ENCODE data around the gene ZBTB39. TPM values are rescaled to one million over a fixed set of nuclear protein-coding genes. Genes with fewer than 3 reads are reported as not detected.

The ZBTB39 gene
- total and polyA plus RNA-seq, 2 donors (not counting 1 experiment from before 2014, with no cell fraction given) = 5.4 to 13.9 TPM

DNA sequence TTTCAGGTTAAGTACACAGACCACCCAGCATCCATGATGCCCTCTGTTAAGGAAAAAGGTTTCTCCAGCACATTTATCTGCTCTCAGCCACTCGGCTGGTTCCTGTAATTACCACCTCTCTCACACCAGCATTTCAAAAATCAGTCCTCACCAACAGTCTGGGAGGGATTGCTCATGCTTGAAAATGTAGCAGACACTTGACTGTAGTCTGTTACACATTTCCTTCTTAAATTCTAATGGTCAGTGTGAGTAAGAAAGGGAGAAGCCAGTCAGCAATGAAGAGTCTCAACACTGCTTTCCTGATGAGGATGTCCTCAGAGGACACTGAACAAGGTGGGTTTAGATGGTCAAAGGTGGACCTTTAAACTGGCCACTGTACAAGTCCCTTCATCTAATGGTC, 6.0 kb downstream of the ZBTB39 start:
- H3K27ac ChIP-seq (ENCODE audit: low read length in 2 of 2) = no peak overlapping the region
- H3K4me3 ChIP-seq (ENCODE audit: control extremely low read depth in 1 of 5, extremely low read depth in 1 of 5, insufficient read depth in 1 of 5, low read depth in 2 of 5, low read length in 4 of 5) = no peak overlapping the region
- H3K27me3 Mint-ChIP-seq = no peaks in the 10 kb centered on the region
- TF ChIP-seq, protein P1, sequence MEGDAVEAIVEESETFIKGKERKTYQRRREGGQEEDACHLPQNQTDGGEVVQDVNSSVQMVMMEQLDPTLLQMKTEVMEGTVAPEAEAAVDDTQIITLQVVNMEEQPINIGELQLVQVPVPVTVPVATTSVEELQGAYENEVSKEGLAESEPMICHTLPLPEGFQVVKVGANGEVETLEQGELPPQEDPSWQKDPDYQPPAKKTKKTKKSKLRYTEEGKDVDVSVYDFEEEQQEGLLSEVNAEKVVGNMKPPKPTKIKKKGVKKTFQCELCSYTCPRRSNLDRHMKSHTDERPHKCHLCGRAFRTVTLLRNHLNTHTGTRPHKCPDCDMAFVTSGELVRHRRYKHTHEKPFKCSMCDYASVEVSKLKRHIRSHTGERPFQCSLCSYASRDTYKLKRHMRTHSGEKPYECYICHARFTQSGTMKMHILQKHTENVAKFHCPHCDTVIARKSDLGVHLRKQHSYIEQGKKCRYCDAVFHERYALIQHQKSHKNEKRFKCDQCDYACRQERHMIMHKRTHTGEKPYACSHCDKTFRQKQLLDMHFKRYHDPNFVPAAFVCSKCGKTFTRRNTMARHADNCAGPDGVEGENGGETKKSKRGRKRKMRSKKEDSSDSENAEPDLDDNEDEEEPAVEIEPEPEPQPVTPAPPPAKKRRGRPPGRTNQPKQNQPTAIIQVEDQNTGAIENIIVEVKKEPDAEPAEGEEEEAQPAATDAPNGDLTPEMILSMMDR (IDR thresholded peaks at IDR 0.05) = no peak
- no peak for TF ChIP-seq EZH2 (IDR thresholded peaks at IDR 0.05; ENCODE audit: borderline replicate concordance, insufficient read depth, low read depth, low read length, poor library complexity, severe bottlenecking)
- ATAC-seq (ENCODE audit: low read depth) (no peak), DNase-seq (no peak)
- H3K79me2 ChIP-seq (ENCODE audit: control insufficient read depth, insufficient read depth, low read length) = peaks cover 64% of the 10 kb centered on the region
- no peaks in the 10 kb centered on the region for H3K27me3 ChIP-seq (replicated peaks in 1 of 4; ENCODE audit: control extremely low read depth in 1 of 4, control insufficient read depth in 3 of 4, insufficient read depth in 4 of 4, low read length in 3 of 4)
- no peak overlapping the region for H3K4me2 ChIP-seq (replicated peaks; ENCODE audit: low read depth, low read length, poor library complexity, severe bottlenecking)
- H2AFZ ChIP-seq (ENCODE audit: insufficient read depth, low read depth, low read length, poor library complexity, severe bottlenecking) = no peak overlapping the region
- H4K20me1 ChIP-seq (ENCODE audit: control insufficient read depth, insufficient read depth, low read length, poor library complexity, severe bottlenecking) = peaks cover 14% of the 10 kb centered on the region
- CTCF ChIA-PET = interaction anchor here (1.2 to 9.2 kb wide), 5 partner anchors 10 to 241 kb away, joined by 3 to 52 read pairs (median 9); no protein-coding TSS in a partner anchor
- POLR2A ChIA-PET = no interaction called here
- no peak overlapping the region for H3K9ac ChIP-seq (ENCODE audit: low read length)
- intact Hi-C loops (cut with micrococcal nuclease) = loop anchor here (10.0 kb wide), 1 partner anchor 366 kb away; the partner anchor contains the start of gene BAZ2A
- peak overlapping the region; percentile 47 for H3K27ac Mint-ChIP-seq
- peaks cover 54% of the 10 kb centered on the region for H3K4me1 Mint-ChIP-seq
- H3K9me3 Mint-ChIP-seq (ENCODE audit: insufficient read depth) = no peaks in the 10 kb centered on the region
- H3K36me3 ChIP-seq (replicated peaks in 1 of 2; ENCODE audit: control extremely low read depth in 1 of 2, control insufficient read depth in 1 of 2, extremely low read depth in 1 of 2, insufficient read depth in 2 of 2, low read length in 1 of 2) = peaks cover 0 to 55% of the 10 kb centered on the region in 2 experiments
- H3K4me3 Mint-ChIP-seq = no peak overlapping the region
- no peaks in the 10 kb centered on the region for H3K9me3 ChIP-seq (ENCODE audit: control extremely low read depth in 1 of 3, control insufficient read depth in 2 of 3, insufficient read depth in 1 of 3, low read length in 2 of 3)
- no CpG with 5 or more reads among the region's 1 CpG for WGBS (ENCODE audit: insufficient coverage)
- peaks cover 19 to 24% of the 10 kb centered on the region in 2 donors for H3K4me1 ChIP-seq (ENCODE audit: control insufficient read depth in 2 of 2, insufficient read depth in 2 of 2, low read length in 2 of 2)

DNA sequence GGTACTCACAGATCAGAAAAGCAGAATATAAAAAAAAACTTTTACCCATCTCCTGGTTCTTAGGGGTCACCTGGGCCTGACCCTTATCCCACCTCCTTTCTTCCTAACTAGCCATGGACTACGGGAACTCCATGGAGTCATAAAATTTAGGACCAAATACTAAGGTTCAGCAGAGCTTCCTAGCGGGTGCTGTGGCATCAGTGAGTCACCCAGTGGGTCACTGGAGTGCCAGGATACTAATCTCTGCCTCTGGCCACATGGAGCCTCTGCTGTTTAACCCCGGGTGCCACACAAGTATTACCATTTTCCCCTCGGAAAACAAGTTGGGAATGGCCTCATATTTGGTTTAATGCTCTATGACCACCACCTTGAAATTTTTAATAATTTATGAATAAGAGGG, 6.9 kb downstream of the ZBTB39 start:
- POLR2A ChIA-PET = no interaction called here

More for the DNA sequence above, 6.9 kb downstream of the ZBTB39 start:
- intact Hi-C loops (cut with micrococcal nuclease) = no loop called here
- TF ChIP-seq EZH2 (IDR thresholded peaks at IDR 0.05; ENCODE audit: borderline replicate concordance, insufficient read depth, low read depth, low read length, poor library complexity, severe bottlenecking) = no peak
- TF ChIP-seq, protein P1 (IDR thresholded peaks at IDR 0.05) = no peak
- Mint-ChIP-seq H3K4me3 (no peak overlapping the region), H3K27me3 (no peaks in the 10 kb centered on the region), H3K27ac (peak overlapping the region; percentile 73), H3K4me1 (peaks cover 46% of the 10 kb centered on the region), H3K9me3 (ENCODE audit: insufficient read depth) (no peaks in the 10 kb centered on the region)
- Histone ChIP-seq H3K36me3 (replicated peaks in 1 of 2; ENCODE audit: control extremely low read depth in 1 of 2, control insufficient read depth in 1 of 2, extremely low read depth in 1 of 2, insufficient read depth in 2 of 2, low read length in 1 of 2) (peaks cover 0 to 54% of the 10 kb centered on the region in 2 experiments), H3K4me2 (replicated peaks; ENCODE audit: low read depth, low read length, poor library complexity, severe bottlenecking) (no peak overlapping the region), H3K79me2 (ENCODE audit: control insufficient read depth, insufficient read depth, low read length) (peaks cover 57% of the 10 kb centered on the region), H3K27ac (ENCODE audit: low read length in 2 of 2) (peak overlapping the region in 1 of 2 donors; percentile 43), H3K4me1 (ENCODE audit: control insufficient read depth in 2 of 2, insufficient read depth in 2 of 2, low read length in 2 of 2) (peaks cover 12 to 18% of the 10 kb centered on the region in 2 donors), H3K9ac (ENCODE audit: low read length) (no peak overlapping the region), H3K9me3 (ENCODE audit: control extremely low read depth in 1 of 3, control insufficient read depth in 2 of 3, insufficient read depth in 1 of 3, low read length in 2 of 3) (no peaks in the 10 kb centered on the region), H2AFZ (ENCODE audit: insufficient read depth, low read depth, low read length, poor library complexity, severe bottlenecking) (no peak overlapping the region), H4K20me1 (ENCODE audit: control insufficient read depth, insufficient read depth, low read length, poor library complexity, severe bottlenecking) (peaks cover 14% of the 10 kb centered on the region), H3K4me3 (ENCODE audit: control extremely low read depth in 1 of 5, extremely low read depth in 1 of 5, insufficient read depth in 1 of 5, low read depth in 2 of 5, low read length in 4 of 5) (no peak overlapping the region), H3K27me3 (replicated peaks in 1 of 4; ENCODE audit: control extremely low read depth in 1 of 4, control insufficient read depth in 3 of 4, insufficient read depth in 4 of 4, low read length in 3 of 4) (no peaks in the 10 kb centered on the region)
- CTCF ChIA-PET = interaction anchor here (1.2 to 9.2 kb wide), 4 partner anchors 12 to 70 kb away, joined by 3 to 52 read pairs (median 6); no protein-coding TSS in a partner anchor
- ATAC-seq (ENCODE audit: low read depth) (no peak), DNase-seq (no peak)
- 93% methylated on average over 2 of the region's 4 CpGs for WGBS (ENCODE audit: insufficient coverage)

All from B cell (primary cell).